CD4-positive, alpha-beta T cell treated with Interleukin-2 at 100 ng/mL for 4 hours (primary cell): ENCODE data around the gene CALML3.
"Not testable (repeated sequence)": the region's sequence is repeated elsewhere in the genome, so short reads cannot be mapped to it uniquely, and the experiment has no call there.

ENCODE experiments used
- DNase-seq: peaks from one replicate; pipeline ENCODE4 v3.0.0-alpha.2; 2020; ENCODE audit warnings: low spot score

The CALML3 gene

GRCh38 chr10:5524641-5525560 lies at the start of gene CALML3:
CALML3 (plus strand) TSS chr10:5524961; CDS start chr10:5525086, 125 bp downstream.
- DNase-seq = no peak

- not testable (repeated sequence) for DNase-seq
Observed at GRCh38 chr10:5475088-5475487, 49.7 kb upstream of the CALML3 start.

GRCh38 chr10:5475974-5476807 lies 48.6 kb upstream of the CALML3 start:
- not testable (repeated sequence) for DNase-seq

GRCh38 chr10:5476918-5477525 lies 47.7 kb upstream of the CALML3 start:
- DNase-seq = no peak

GRCh38 chr10:5477948-5478693 lies 46.6 kb upstream of the CALML3 start:
- no peak for DNase-seq

- no peak for DNase-seq
Observed at GRCh38 chr10:5478694-5479305, 46.0 kb upstream of the CALML3 start.

- DNase-seq = no peak
Observed at GRCh38 chr10:5479481-5480161, 45.1 kb upstream of the CALML3 start.

- DNase-seq = no peak
Observed at GRCh38 chr10:5480162-5480941, 44.4 kb upstream of the CALML3 start.

- no peak for DNase-seq
Observed at GRCh38 chr10:5481121-5481520, 43.6 kb upstream of the CALML3 start.

GRCh38 chr10:5482016-5482415 lies 42.7 kb upstream of the CALML3 start:
- DNase-seq = no peak

- no peak for DNase-seq
Observed at GRCh38 chr10:5484205-5484604, 40.6 kb upstream of the CALML3 start.

GRCh38 chr10:5485290-5485689 lies 39.5 kb upstream of the CALML3 start:
- DNase-seq = no peak

GRCh38 chr10:5485948-5486852 lies 38.6 kb upstream of the CALML3 start:
- DNase-seq = no peak

GRCh38 chr10:5486853-5487235 lies 37.9 kb upstream of the CALML3 start:
- DNase-seq = no peak

- DNase-seq = no peak
Observed at GRCh38 chr10:5488272-5489161, 36.2 kb upstream of the CALML3 start.

GRCh38 chr10:5490032-5490431 lies 34.7 kb upstream of the CALML3 start:
- DNase-seq = no peak

- DNase-seq = no peak
Observed at GRCh38 chr10:5490698-5491464, 33.9 kb upstream of the CALML3 start.
